ENCODE data around the gene DBH. TPM values are rescaled to one million over a fixed set of nuclear protein-coding genes. Genes with fewer than 3 reads are reported as not detected.
A peak's percentile ranks its signal among the peaks of the same experiment; 100 is the strongest.
"Not testable (repeated sequence)": the region's sequence is repeated elsewhere in the genome, so short reads cannot be mapped to it uniquely, and the experiment has no call there.

The DBH gene
- total RNA-seq, 2 experiments from 2014 or later, result not detected

DNA sequence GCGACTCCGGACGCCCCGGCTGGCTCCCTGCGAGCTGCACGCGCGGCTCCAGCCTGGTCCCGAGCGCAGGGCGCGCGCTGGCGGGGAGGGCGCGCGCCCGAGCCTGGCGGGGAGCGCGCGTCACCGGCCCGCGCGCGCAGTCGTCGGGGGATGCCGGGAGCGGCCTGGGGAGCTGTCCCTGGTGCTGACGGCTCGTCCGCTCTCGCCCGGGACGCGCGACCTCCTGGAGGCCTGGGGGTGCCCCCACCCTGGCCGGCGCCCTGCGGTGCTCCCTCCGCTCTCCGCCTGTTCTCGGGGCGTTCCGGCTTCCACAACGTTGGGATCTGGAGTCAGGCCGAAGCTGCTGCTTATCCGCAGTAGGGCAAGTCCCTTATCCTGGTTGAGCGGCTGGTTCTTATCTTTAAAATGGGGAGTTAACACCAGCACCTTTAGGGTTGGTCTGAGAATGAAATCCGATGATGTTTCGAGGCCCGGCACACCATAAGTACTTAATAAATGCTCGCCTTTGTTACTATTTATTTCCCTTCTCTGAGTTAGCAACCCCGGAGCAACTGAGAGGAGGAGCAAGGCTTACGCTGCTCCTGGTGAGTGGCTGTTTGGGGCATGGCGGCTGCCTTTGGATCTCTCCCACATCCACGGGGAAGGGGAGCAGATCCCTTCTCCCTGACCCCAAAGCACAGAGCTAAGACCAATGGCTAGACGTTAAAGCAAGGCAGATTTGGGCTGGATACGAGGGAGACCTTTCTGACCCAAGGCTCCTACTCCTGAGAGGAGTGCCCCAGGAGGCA, 26.7 kb upstream of the DBH start, which contains the start of gene FAM163B:
TSS of gene FAM163B (minus strand) at position 79 of the 788 bp plus-strand sequence. CDS start 29,166 bp downstream, outside the sequence.
- Mint-ChIP-seq H3K4me1 (peaks cover 5% of the 10 kb centered on the region), H3K27me3 (peaks cover 46% of the 10 kb centered on the region), H3K27ac (no peak within 1 kb of the TSS), H3K9me3 (no peaks in the 10 kb centered on the region), H3K36me3 (no peaks in the 10 kb centered on the region), H3K4me3 (no peak within 1 kb of the TSS)
- DNase-seq, result peak; percentile 63

DNA sequence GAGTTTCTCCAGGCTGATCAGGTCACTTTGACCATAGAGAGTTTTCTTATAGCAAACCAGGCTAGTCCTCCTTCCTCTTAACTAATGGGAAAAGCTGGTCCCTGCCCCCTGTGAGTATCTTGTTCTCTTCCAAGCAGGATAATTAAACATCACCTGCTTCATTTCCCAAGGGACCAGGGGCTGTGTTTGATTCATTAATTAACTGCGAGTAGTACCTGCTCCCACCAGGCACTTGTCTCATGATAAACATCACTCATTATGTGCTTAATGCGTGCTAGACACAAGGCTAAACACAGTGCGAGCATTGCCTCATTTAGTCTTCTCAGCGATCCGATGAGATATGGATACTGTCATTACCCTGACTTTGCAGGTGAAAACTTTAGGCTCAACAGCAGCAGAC, 25.3 kb upstream of the DBH start:
- Mint-ChIP-seq H3K9me3 (no peaks in the 10 kb centered on the region), H3K4me1 (no peaks in the 10 kb centered on the region), H3K36me3 (no peaks in the 10 kb centered on the region), H3K4me3 (no peak overlapping the region), H3K27ac (no peak overlapping the region), H3K27me3 (peaks cover 46% of the 10 kb centered on the region)
- no peak for DNase-seq

DNA sequence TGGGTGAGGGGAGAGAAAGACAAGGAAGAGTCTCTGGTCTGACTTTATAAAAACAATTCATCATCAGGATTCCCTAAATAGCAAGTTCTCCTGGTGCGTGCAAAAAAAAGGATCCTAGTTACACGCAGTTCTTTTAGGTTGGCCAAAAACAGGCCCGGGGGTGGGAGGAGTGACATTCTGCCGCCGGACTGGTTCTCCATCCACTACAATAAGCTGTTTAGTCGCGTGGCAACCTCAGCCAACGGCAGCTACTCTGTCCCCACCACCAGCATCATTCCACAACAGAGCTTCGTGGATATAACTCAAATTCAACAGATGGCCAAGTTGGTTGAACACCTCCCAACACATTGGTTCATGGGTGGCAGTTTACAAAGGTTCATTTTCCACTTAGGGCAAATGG, 24.1 kb upstream of the DBH start:
- Mint-ChIP-seq H3K9me3 (no peaks in the 10 kb centered on the region), H3K4me1 (no peaks in the 10 kb centered on the region), H3K4me3 (no peak overlapping the region)

DNA sequence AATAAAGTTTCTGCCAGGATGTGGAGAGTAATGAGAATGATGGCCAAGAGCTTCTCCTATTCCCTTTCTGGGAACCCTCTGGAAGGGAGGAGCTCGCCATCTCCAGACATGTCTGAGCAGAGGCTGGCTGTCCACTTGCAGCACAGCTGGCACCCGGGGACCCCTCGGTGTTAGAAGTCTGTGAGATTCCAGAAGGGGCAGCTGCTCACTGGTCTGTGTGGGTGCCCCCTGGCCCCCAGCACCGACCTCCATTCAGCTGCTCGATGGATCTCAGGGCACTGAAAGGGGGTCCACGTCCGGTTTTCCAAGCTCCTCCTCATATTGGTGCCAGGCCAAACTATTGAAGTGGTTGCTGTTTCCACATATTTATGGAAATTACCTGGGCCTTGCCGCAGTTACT, 23.3 kb upstream of the DBH start:
- Mint-ChIP-seq H3K9me3 (no peaks in the 10 kb centered on the region), H3K27me3 (peaks cover 33% of the 10 kb centered on the region), H3K4me1 (no peaks in the 10 kb centered on the region), H3K36me3 (no peaks in the 10 kb centered on the region), H3K27ac (no peak overlapping the region), H3K4me3 (no peak overlapping the region)
- no peak for DNase-seq

More for the DNA sequence above, 24.1 kb upstream of the DBH start:
- DNase-seq, result no peak
- H3K27me3 Mint-ChIP-seq, result peaks cover 41% of the 10 kb centered on the region
- no peak overlapping the region for H3K27ac Mint-ChIP-seq
- no peaks in the 10 kb centered on the region for H3K36me3 Mint-ChIP-seq

DNA sequence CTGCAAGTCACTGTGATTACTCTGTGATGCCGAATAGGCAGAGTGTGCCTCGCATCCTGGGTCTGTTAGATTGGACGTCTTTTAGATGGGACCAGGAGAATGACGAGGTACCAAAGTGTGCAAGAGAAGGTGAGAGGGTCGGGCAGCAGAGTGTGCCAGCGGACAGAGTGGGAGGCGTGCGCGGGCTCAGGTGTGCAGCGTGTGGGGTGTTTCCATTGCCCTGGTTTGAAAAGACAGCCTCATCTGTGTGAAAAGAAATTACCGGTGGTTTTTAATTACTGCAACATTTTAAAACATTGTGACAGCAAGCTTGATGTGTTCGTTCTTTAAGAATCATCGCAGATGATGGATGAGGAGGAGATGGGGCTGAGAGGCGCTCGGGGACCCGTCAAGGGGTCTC, 22.7 kb upstream of the DBH start:
- no peak overlapping the region for H3K4me3 Mint-ChIP-seq
- no peaks in the 10 kb centered on the region for H3K4me1 Mint-ChIP-seq
- DNase-seq, result no peak
- no peak overlapping the region for H3K27ac Mint-ChIP-seq
- H3K27me3 Mint-ChIP-seq, result peaks cover 27% of the 10 kb centered on the region
- H3K9me3 Mint-ChIP-seq, result no peaks in the 10 kb centered on the region
- H3K36me3 Mint-ChIP-seq, result no peaks in the 10 kb centered on the region

DNA sequence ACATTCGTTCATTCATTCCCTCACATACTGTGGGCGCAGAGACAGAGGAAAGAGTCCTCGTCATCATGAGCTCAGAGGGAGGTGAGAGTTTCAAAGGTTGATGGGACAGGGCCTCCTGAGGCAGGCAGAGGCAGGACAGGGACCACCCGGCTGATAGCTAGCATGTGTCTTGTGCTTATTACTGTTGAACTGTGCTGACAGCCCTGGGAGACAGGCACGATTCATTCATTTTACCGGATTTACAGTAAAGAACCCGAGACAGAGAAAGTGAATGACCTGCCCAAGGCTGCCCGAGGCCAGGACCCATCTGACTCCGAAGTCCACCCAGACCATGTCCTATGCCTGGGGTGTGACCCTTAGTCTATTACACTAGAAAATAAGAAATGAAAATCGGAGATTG, 22.1 kb upstream of the DBH start:
- peaks cover 3% of the 10 kb centered on the region for H3K4me1 Mint-ChIP-seq
- no peak overlapping the region for H3K4me3 Mint-ChIP-seq
- H3K27me3 Mint-ChIP-seq, result peaks cover 25% of the 10 kb centered on the region
- H3K9me3 Mint-ChIP-seq, result no peaks in the 10 kb centered on the region
- DNase-seq, result no peak
- no peak overlapping the region for H3K27ac Mint-ChIP-seq
- H3K36me3 Mint-ChIP-seq, result no peaks in the 10 kb centered on the region

DNA sequence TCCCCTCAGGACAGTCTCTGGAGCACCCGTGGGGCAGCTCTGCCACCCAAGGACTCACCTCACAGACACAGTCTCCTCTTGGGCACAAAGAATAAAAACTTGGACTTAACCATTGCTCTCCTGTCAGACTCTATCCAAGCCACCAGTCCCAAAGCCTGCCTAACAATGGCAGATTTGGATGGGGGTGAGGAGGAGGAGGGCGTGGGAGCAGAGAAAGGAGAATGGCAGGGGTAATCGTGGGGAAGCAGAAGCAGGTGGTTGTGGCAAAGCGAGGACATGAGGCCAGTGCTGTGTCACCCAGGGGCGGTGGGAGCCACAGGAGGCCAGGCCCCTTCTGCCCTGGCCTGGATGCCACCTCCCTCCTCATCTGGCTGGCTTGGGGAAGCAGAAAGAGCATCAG, 21.5 kb upstream of the DBH start:
- no peak overlapping the region for H3K27ac Mint-ChIP-seq

DNA sequence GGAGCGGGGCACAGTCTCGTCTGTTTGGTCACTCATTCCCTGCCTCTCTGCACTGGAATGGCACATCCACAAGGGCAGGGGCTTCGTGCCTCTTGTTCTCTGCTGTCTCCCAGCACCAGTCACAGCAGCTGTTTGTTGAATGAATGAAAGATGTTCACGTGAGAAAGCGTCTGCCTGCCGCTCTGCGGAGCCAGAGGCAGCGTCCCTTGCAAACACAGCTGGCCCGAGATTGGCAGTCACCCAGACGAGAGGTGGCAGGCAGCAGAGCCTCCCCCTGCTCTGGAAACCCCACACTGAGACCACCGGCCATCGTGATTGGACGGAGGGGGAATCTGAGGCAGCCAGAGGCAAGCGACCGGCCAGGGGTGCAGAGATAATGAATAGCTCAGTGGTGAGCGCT, 21.0 kb upstream of the DBH start:
- H3K9me3 Mint-ChIP-seq, result no peaks in the 10 kb centered on the region
- no peak overlapping the region for H3K27ac Mint-ChIP-seq
- H3K27me3 Mint-ChIP-seq, result peaks cover 16% of the 10 kb centered on the region
- DNase-seq, result no peak
- H3K4me3 Mint-ChIP-seq, result no peak overlapping the region
- H3K36me3 Mint-ChIP-seq, result no peaks in the 10 kb centered on the region
- peaks cover 12% of the 10 kb centered on the region for H3K4me1 Mint-ChIP-seq

More for the DNA sequence above, 21.5 kb upstream of the DBH start:
- no peaks in the 10 kb centered on the region for H3K36me3 Mint-ChIP-seq
- H3K9me3 Mint-ChIP-seq, result no peaks in the 10 kb centered on the region
- H3K4me3 Mint-ChIP-seq, result no peak overlapping the region
- peaks cover 21% of the 10 kb centered on the region for H3K27me3 Mint-ChIP-seq
- H3K4me1 Mint-ChIP-seq, result peaks cover 8% of the 10 kb centered on the region
- no peak for DNase-seq

DNA sequence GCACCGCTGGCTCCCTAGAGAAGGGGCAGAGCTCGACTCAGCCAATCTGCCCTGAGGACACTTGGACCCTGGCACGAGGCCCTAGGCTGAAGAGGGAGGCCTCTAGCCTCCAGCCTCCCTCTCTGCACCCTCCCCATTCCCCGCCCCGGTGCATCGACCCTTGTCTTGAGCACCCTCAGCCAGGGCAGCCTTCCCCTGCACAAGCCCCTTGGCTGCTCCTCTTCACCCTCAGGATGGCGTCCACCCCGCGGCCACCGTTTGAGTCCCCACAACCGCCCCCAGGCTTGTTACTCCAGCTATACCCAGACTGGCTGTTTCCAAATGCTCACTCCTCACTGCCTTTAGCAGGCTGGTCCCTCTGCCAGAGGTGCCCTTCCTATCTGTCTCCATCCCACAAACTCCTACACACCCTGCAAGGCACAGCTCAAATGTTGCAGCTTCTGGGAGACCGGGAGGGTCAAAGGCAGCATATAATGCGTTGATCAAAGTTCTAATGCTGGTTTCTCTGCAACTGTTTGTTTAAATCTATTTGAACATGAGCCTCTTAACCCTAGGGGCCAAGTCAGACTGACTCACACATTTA, 20.5 kb upstream of the DBH start:
- Mint-ChIP-seq H3K27ac (no peak overlapping the region), H3K4me1 (peaks cover 15% of the 10 kb centered on the region), H3K9me3 (no peaks in the 10 kb centered on the region), H3K27me3 (peaks cover 11% of the 10 kb centered on the region), H3K36me3 (no peaks in the 10 kb centered on the region), H3K4me3 (no peak overlapping the region)
- DNase-seq, result no peak

DNA sequence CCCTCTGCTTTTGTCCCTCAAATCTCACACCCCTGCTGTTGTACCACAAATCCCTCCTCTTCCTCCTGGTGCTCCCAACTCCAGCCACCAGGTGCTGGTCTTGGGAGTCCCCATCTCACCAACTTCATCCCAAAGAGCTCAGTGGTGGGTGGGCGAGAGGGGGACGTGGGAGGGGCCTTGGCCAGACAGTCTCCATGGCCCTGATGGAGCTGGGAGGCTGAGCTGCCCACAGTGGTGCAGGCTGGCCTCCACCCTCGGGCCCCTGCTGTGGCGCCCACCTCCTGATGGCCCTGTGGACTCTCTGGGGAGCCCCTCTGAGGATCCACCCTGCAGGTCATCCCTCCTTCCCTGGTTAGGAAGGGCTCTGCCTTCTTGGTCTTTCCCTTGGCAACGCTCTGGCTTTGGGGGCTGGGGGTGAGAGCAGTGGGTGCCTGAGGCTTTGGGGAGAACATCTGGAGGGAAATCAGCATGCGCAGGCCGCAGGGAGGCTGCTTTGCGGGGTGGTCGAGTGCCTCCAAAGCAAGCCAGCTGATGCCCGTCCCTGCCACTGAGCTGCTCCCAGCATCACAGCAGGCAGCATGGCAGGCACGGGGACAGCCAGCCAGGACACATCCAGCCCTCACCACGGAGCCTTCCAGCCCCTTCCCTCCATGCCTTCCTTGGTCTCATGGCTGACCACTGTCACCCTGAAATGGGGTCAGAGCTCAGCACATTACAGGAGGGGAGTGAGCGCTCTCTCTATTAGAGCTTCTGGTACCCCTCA, 19.3 kb upstream of the DBH start:
- peaks cover 1% of the 10 kb centered on the region for H3K36me3 Mint-ChIP-seq
- no peak overlapping the region for H3K4me3 Mint-ChIP-seq
- no peak overlapping the region for H3K27ac Mint-ChIP-seq
- H3K9me3 Mint-ChIP-seq, result peaks cover 2% of the 10 kb centered on the region
- DNase-seq, result no peak
- peaks cover 3% of the 10 kb centered on the region for H3K27me3 Mint-ChIP-seq
- peaks cover 25% of the 10 kb centered on the region for H3K4me1 Mint-ChIP-seq

DNA sequence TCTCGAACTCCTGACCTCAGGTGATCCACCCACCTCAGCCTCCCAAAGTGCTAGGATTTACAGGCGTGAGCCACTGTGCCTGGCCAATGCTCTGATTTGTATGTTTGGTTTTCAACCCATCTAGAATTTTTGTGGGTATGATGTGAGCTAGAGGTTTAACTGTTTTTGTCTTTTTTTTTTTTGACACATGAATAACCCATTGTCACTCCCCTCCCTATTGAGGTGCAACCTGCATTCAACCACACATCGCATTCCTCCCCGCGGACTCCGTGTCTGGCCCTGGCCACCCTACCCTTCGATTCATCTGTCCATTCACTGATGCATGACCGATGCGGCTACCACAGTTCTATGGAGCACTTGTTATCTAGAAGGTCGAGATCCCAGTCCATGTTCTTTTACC, 17.4 kb upstream of the DBH start:
- no peak overlapping the region for H3K27ac Mint-ChIP-seq
- peaks cover 4% of the 10 kb centered on the region for H3K27me3 Mint-ChIP-seq
- peaks cover 34% of the 10 kb centered on the region for H3K4me1 Mint-ChIP-seq
- H3K4me3 Mint-ChIP-seq, result no peak overlapping the region
- DNase-seq, result no peak
- H3K36me3 Mint-ChIP-seq, result peaks cover 6% of the 10 kb centered on the region
- peaks cover 3% of the 10 kb centered on the region for H3K9me3 Mint-ChIP-seq

DNA sequence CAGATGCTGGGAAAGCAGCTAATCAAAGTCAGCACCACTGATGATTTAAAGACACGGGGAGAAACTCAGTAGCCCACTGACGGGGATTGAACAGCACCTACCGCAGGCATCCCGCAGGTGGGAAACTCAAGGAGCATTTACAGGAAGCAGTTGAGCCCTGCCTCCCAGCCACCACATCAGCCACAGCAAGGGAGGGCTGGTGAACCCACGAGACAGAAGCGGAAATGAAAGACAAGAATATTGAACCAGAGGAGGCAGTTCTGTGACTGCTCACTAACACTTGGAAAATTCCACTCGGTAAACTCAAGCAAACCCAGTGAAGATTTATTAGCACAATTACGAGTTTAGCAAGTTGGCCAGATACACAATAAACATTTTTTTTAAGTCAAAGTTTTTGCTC, 16.4 kb upstream of the DBH start:
- Mint-ChIP-seq H3K4me1 (peaks cover 34% of the 10 kb centered on the region), H3K27ac (no peak overlapping the region), H3K4me3 (no peak overlapping the region), H3K36me3 (peaks cover 6% of the 10 kb centered on the region), H3K9me3 (peaks cover 3% of the 10 kb centered on the region), H3K27me3 (peaks cover 4% of the 10 kb centered on the region)
- peak; percentile 66 for DNase-seq

DNA sequence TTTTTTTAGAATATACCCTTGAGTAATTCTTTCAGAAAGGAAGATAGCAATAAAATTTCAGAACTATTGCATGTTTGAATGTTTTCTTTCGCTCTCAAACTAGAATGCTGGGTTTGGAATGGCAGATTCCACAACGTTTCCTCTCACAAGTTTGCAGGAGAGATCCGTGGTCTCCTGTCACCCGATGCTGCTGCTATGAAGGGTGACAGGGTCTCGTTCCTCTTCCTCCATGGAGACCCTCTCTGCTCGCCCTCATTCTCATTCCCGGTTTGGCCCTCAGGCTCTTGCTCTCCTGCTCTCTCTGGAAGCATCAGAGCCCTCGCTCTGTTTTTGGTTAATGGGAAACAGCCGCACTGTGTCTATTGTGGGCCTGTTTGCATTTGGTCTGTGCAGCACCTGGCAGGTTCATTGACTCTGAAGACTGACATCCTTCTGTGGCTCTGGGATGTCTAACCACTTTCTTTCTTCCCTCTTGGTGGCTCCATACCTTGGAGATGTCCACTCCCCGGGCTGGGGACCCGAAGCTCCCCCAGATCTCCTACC, 14.4 kb upstream of the DBH start:
- Mint-ChIP-seq H3K4me3 (no peak overlapping the region), H3K36me3 (peaks cover 6% of the 10 kb centered on the region), H3K27me3 (peaks cover 4% of the 10 kb centered on the region), H3K27ac (no peak overlapping the region), H3K9me3 (peaks cover 11% of the 10 kb centered on the region), H3K4me1 (peaks cover 34% of the 10 kb centered on the region)
- no peak for DNase-seq

DNA sequence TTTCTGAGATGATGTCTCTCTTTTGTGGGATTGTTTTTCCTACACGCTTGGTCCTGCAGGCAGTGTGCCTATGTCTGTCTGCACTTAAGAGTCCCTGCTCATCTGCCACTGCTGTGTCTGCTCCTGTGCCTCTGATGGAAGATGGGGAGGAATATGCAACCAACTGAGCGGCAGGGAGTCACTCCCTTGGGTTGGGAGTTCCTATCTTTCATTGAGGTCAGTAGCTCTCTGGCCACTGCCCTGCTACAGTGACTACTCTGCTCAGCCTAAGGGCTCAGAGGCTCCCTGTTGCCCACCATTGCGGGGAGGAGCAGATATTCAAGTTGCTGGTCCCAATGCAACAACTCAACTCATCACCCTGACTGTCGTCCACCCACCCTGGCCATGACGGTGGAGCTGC, 13.6 kb upstream of the DBH start:
- Mint-ChIP-seq H3K4me3 (no peak overlapping the region), H3K9me3 (peaks cover 13% of the 10 kb centered on the region), H3K27me3 (peaks cover 4% of the 10 kb centered on the region), H3K4me1 (peaks cover 34% of the 10 kb centered on the region), H3K27ac (no peak overlapping the region), H3K36me3 (peaks cover 6% of the 10 kb centered on the region)
- no peak for DNase-seq

DNA sequence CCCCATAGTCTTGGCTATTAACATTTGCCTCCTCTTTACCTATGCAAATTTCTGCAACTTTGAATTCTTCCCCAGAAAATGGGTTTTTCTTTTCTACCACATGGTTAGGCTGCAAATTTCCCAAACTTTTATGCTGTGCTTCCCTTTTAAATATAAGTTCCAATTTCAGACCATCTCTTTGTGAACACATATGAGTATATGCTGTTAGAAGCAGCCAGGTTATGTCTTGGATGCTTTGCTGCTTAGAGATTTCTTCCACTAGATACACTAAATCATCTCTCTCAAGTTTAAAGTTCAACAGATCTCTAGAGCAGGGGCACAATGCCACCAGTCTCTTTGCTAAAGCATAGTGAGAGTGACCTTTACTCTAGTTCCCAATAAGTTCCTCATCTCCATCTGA, 10.2 kb upstream of the DBH start:
- not testable (repeated sequence) for H3K4me3 Mint-ChIP-seq, H3K36me3 Mint-ChIP-seq, DNase-seq, H3K27me3 Mint-ChIP-seq, H3K27ac Mint-ChIP-seq
- peaks cover 15% of the 10 kb centered on the region for H3K4me1 Mint-ChIP-seq
- peaks cover 13% of the 10 kb centered on the region for H3K9me3 Mint-ChIP-seq
